ENCODE measurements around the gene TRIP10.

- no peak for TF ChIP-seq CTCF (conservative IDR thresholded peaks at IDR 0.05; ENCODE audit: low read depth, low read length)
- no peak for TF ChIP-seq CEBPB (IDR thresholded peaks at IDR 0.05; ENCODE audit: low read depth, low read length)
- TF ChIP-seq POLR2A (IDR thresholded peaks at IDR 0.05; ENCODE audit: low read depth, low read length) = no peak
- no peak for TF ChIP-seq RAD21 (IDR thresholded peaks at IDR 0.05; ENCODE audit: low read length)
- no peak for TF ChIP-seq RFX5 (IDR thresholded peaks at IDR 0.05; ENCODE audit: low read depth, low read length)
Measured at GRCh38 chr19:6711078-6711361, 28.5 kb upstream of the TRIP10 start.
